Heart left ventricle (tissue), 16 donors: ENCODE data around the gene CEP85L. TPM values are rescaled to one million over a fixed set of nuclear protein-coding genes. Genes with fewer than 3 reads are reported as not detected.

Experiments
- ATAC-seq, 4 donors: fragments of 200-7000 bp; cut with Tn5 transposase; one replicate each; pipeline ENCODE4 v1.9.1; 2020 to 2022; ENCODE audit warnings: moderate library complexity in 4 of 4, mild to moderate bottlenecking in 3 of 4, moderate number of reproducible peaks in 1 of 4
- DNase-seq, 5 donors: peaks; one replicate each; pipeline ENCODE4 v3.0.0-alpha.2; 2020
- H3K27ac ChIP-seq, 12 donors: fragments of 200-600 bp; sonication (generic) in 4 of 12; one replicate each; pipeline versions ENCODE4 v1.5.0 to v1.8.0; 2016 to 2022; ENCODE audit warnings: mild to moderate bottlenecking in 2 of 12
- H3K27me3 ChIP-seq, 9 donors: fragments of 200-600 bp; sonication (generic) in 2 of 9; one replicate each; pipeline versions ENCODE4 v1.5.1 to v1.8.0; 2016 to 2022; ENCODE audit warnings: mild to moderate bottlenecking in 3 of 9
- H3K36me3 ChIP-seq, 9 donors: fragments of 200-600 bp; sonication (generic) in 2 of 9; one replicate each; pipeline versions ENCODE4 v1.5.0 to v1.8.0; 2018 to 2022; ENCODE audit warnings: mild to moderate bottlenecking in 2 of 9
- H3K4me1 ChIP-seq, 12 donors: fragments of 200-600 bp; sonication (generic) in 4 of 12; one replicate each; pipeline versions ENCODE4 v1.5.0 to v1.8.0; 2016 to 2022; ENCODE audit warnings: mild to moderate bottlenecking in 3 of 12
- H3K4me3 ChIP-seq, 12 donors: fragments of 200-600 bp; sonication (generic) in 4 of 12; one replicate each; pipeline versions ENCODE4 v1.5.0 to v1.8.0; 2017 to 2022; ENCODE audit warnings: mild to moderate bottlenecking in 9 of 12, moderate library complexity in 4 of 12
- H3K9me3 ChIP-seq, 12 donors: fragments of 200-600 bp; sonication (generic) in 4 of 12; one replicate each; pipeline versions ENCODE4 v1.5.0 to v1.8.0; 2016 to 2022; ENCODE audit warnings: mild to moderate bottlenecking in 1 of 12
- POLR2A ChIP-seq, 2 donors: fragments of 450-650 bp; IDR thresholded peaks; one replicate each; pipeline ENCODE4 v1.6.1; 2017; ENCODE audit warnings: antibody characterized with exemption in 2 of 2, mild to moderate bottlenecking in 2 of 2, moderate library complexity in 2 of 2
- WGBS, 4 donors: extraction: QIAGEN DNeasy Blood & Tissue Kit in 2 of 4; methylation state at CpG; one replicate each; pipeline versions ENCODE4 v1.1.5 to v1.1.7; 2013 to 2018; 5-methylcytosine and 5-hydroxymethylcytosine counted together
- intact Hi-C, 10 donors: fragments of 100-400 bp; cut with DNase I; formaldehyde crosslinking; loops; one replicate each; pipeline versions ENCODE4 v1.11.1 to v1.14.2; 2022
- polyA plus RNA-seq, 2 donors: library from polyadenylated mRNA; stranded (reverse); fragments of 200-250 nt; gene quantifications; one replicate each; pipeline ENCODE4 v1.2.3, GENCODE V29; 2013
- total RNA-seq, 9 donors: library from RNA; depleted of rRNA in 2 of 9; stranded (reverse); fragments of >200 nt in 2 of 9; fragmentation: NEBNext Ultra II Directional in 3 of 9; extraction: Animal tissue kit (Norgen Biotek cat#: 25700) in 3 of 9; gene quantifications; one replicate each; pipeline versions ENCODE4 v1.1.0 to v1.2.4, GENCODE V29; 2016 to 2023
- TF ChIP-seq, protein P1 (sequence below), 12 donors: fragments of 200-600 bp; sonication (generic) in 4 of 12; IDR thresholded peaks; one replicate each; pipeline versions ENCODE4 v1.5.0 to v1.8.0; 2018 to 2022; ENCODE audit warnings: antibody characterized with exemption in 12 of 12, mild to moderate bottlenecking in 5 of 12
- donor health status: ischemic (EF 13 %, LVEDD 7.1; RV severe dilation, severe dysfunction).
- donor health status: healthy with polysubstance abuse.
- donor health status: DM: no; HTN: yes; CAD: no.
- donor health status: DM: no; HTN: no; CAD: no.
- donor health status: ischemic (EF 25% LVEDD 6.9; RV normal size, moderate dysfunction).
- donor health status: ischemic (EF 25% LVEDD 5.7; RV mildly dilated, moderate dysfunction).
- donor health status: healthy.
- donor health status: DM: yes; HTN: yes; CAD: no.
- donor health status: ischemic (EF 35%, LVEDD 5.7; RV mildly dilated, moderate dysfunction).
- donor health status: nonischemic (EF 11% LVEDD 7.7; RV severe dilation, severe dysfunction).
- donor health status: DM: yes; HTN: yes; CAD: no.
- donor health status: PGD.
- donor health status: ischemic (EF 29% LVEDD 5.4; RV normal size, mild dysfunction).
- donor health status: nonischemic (EF 23%, LVEDD 6.1; RV moderate dilation, normal function).

The CEP85L gene
- total and polyA plus RNA-seq, 11 donors, result 1.9 to 14.4 (median 7.6) TPM

DNA sequence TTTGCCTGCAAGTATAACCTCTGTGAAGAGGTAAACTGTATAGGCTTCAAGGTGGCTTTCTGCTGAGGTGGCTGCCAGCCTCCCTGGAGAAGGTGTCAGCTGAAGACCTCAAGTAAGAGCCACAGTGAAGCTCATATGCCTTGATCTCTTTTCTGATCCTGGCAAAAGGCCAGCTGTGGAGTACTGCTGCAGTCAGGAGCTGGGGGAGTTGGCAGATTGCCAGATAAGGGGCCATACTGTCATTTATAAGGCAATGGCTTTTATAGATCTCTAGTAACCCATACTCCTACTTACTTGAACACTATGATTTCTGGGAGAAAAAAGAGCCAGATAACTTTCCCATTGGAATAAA, 8.8 kb upstream of the CEP85L start:
- peak in 2 of 5 donors; percentile 19 to 25 for DNase-seq

DNA sequence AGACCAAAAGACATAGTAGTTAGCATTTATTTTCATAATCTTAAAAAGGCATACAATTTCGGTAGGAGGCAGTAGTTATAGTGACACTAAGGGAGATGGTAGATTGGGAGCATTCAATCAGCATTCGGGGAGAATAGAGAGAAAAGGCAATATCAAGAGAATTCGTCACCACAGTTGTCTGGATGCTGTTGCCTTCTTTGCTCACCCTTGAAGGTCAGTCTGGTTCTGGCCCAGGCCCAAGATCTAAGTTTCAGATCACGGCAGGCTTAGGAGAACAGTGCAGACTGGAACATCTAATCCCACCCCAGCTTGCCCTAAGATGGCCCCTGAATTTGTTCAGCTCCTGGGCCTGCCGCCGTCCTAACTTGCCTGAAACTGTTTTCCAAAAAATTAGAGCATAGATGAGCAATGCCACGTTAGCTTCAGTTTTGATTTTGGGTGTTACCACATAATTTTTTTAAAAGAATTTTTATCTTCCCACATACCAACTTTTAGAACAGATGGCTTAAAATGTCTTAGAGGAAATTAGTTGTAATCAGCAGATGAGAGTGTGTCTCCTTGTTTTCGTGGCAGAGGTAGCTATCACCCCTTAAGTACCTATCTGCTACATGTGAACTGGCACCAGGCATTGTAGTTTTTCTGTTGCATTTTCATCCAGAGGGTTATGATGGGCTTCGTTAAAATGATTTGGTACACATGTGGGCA, 8.3 kb upstream of the CEP85L start:
- 57 to 70% (median 67%) methylated on average over 9 of the region's 9 CpGs for WGBS, 4 donors
- no peak overlapping the region for H3K27ac ChIP-seq

More for the DNA sequence above, 8.8 kb upstream of the CEP85L start:
- Histone ChIP-seq H3K4me3 (no peak overlapping the region), H3K27ac (no peak overlapping the region), H3K27me3 (no peaks in the 10 kb centered on the region), H3K4me1 (peaks cover 0 to 12% (median 0%) of the 10 kb centered on the region in 12 donors), H3K36me3 (no peaks in the 10 kb centered on the region), H3K9me3 (no peaks in the 10 kb centered on the region)
- no peak for ATAC-seq
- intact Hi-C loops, result no loop called here
- TF ChIP-seq, protein P1, sequence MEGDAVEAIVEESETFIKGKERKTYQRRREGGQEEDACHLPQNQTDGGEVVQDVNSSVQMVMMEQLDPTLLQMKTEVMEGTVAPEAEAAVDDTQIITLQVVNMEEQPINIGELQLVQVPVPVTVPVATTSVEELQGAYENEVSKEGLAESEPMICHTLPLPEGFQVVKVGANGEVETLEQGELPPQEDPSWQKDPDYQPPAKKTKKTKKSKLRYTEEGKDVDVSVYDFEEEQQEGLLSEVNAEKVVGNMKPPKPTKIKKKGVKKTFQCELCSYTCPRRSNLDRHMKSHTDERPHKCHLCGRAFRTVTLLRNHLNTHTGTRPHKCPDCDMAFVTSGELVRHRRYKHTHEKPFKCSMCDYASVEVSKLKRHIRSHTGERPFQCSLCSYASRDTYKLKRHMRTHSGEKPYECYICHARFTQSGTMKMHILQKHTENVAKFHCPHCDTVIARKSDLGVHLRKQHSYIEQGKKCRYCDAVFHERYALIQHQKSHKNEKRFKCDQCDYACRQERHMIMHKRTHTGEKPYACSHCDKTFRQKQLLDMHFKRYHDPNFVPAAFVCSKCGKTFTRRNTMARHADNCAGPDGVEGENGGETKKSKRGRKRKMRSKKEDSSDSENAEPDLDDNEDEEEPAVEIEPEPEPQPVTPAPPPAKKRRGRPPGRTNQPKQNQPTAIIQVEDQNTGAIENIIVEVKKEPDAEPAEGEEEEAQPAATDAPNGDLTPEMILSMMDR (IDR thresholded peaks at IDR 0.05), result no peak
- no peak for TF ChIP-seq POLR2A (IDR thresholded peaks at IDR 0.05)

DNA sequence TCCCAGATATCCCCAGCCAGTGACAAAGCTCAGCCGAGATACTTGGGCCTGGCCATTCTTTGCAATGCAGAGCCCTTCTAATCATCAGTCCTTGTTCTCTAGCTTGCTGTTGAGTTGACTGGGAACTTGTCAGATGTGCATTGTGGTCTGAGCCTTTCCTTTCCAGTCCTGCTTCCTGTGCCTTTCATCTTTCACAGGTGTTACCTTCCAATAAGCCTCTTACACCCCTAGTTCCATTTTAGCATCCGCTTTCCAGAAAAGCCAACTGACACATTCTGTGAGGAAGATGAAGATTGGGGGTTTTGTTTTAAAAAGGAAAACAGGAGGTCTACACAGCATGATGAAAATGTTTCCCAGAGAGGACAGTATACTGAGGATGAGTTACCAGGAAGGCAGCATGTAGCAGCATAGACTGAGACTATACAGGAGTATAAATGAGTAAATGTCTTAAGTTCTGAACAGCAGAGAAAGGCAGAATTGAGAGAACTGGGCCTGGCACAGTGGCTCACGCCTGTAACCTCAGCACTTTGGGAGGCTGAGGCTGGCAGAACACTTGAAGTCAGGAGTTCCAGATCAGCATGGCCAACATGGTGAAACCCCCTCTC, 5.6 kb upstream of the CEP85L start:
- no peak for TF ChIP-seq POLR2A (IDR thresholded peaks at IDR 0.05)
- TF ChIP-seq, protein P1 (IDR thresholded peaks at IDR 0.05), result no peak
- no peak overlapping the region for H3K4me3 ChIP-seq
- intact Hi-C loops, result loop anchor here in 7 of 10 donors (5.0 to 10.0 kb wide), 5 partner anchors 48 to 1172 kb away; partner anchors contain the start of genes ASF1A (in 1 of the 7) and DCBLD1 (in 1 of the 7)
- H3K9me3 ChIP-seq, result no peaks in the 10 kb centered on the region
- no peaks in the 10 kb centered on the region for H3K27me3 ChIP-seq
- H3K36me3 ChIP-seq, result no peaks in the 10 kb centered on the region
- H3K27ac ChIP-seq, result no peak overlapping the region
- H3K4me1 ChIP-seq, result peaks cover 0 to 10% (median 0%) of the 10 kb centered on the region in 12 donors
- no peak for ATAC-seq
- 86 to 99% (median 93%) methylated on average over 3 of the region's 3 CpGs for WGBS, 4 donors
- no peak for DNase-seq

More for the DNA sequence above, 8.3 kb upstream of the CEP85L start:
- no peaks in the 10 kb centered on the region for H3K27me3 ChIP-seq
- no peaks in the 10 kb centered on the region for H3K36me3 ChIP-seq
- intact Hi-C loops, result loop anchor here in 7 of 10 donors (5.0 to 10.0 kb wide), 5 partner anchors 45 to 1175 kb away; partner anchors contain the start of genes ASF1A (in 1 of the 7) and DCBLD1 (in 1 of the 7)
- DNase-seq (no peak), ATAC-seq (peak in 1 of 4 donors; percentile 27)
- peaks cover 0 to 8% (median 0%) of the 10 kb centered on the region in 12 donors for H3K4me1 ChIP-seq
- TF ChIP-seq, protein P1 (IDR thresholded peaks at IDR 0.05), result no peak
- TF ChIP-seq POLR2A (IDR thresholded peaks at IDR 0.05), result no peak
- no peak overlapping the region for H3K4me3 ChIP-seq
- H3K9me3 ChIP-seq, result no peaks in the 10 kb centered on the region

DNA sequence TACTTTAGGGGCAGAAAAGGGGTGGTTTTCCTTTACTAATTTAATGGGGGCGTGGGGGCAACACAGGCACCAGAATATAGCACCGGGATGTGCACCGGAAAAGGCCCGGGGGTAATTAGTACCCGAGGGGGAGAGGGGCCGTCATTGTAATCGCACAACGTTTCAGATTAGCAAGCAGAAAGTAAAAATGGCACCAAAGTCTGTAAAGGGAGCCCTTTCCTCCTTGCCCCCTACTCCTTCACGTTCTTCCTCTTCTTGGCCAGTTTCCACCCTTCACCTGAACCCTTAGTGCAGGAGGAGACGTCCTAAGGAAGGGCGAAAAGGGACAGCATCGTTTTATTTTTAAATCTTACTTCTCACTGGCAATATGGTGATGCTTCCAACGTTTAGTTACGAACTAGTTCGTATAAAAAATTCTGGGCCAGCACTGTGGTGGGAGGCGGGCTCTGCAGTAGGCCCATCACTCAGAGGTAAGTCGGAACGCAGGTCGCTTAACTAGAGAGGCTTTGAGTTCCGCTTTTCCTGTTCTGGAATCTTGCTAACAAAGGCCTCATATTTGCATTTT, 742 bp upstream of the CEP85L start:
- DNase-seq, result no peak
- 49 to 56% (median 52%) methylated on average over 20 of the region's 20 CpGs for WGBS, 4 donors
- H3K4me3 ChIP-seq, result peak overlapping the region; percentile 69 to 98 (median 93)
- H3K4me1 ChIP-seq, result peaks cover 5 to 26% (median 13%) of the 10 kb centered on the region in 12 donors
- no peaks in the 10 kb centered on the region for H3K9me3 ChIP-seq
- no peaks in the 10 kb centered on the region for H3K36me3 ChIP-seq
- no peaks in the 10 kb centered on the region for H3K27me3 ChIP-seq
- TF ChIP-seq POLR2A (IDR thresholded peaks at IDR 0.05), result no peak
- TF ChIP-seq, protein P1 (IDR thresholded peaks at IDR 0.05), result no peak
- H3K27ac ChIP-seq, result peak overlapping the region in 11 of 12 donors; percentile 57 to 99 (median 96)
- no peak for ATAC-seq
- intact Hi-C loops, result loop anchor here in 8 of 10 donors (5.0 to 10.0 kb wide), 7 partner anchors 53 to 1167 kb away; partner anchors contain the start of genes ASF1A (in 1 of the 8) and DCBLD1 (in 1 of the 8)
